Upper lobe of left lung (tissue), 4 donors: ENCODE measurements around the gene HAL.

ENCODE experiments used
- EP300 ChIP-seq, 4 donors: sonication (generic); formaldehyde crosslinking; IDR thresholded peaks; one replicate each; pipeline ENCODE4 v1.5.1; 2017; ENCODE audit warnings: antibody characterized with exemption in 4 of 4, control low read depth in 2 of 4
- POLR2A ChIP-seq, 4 donors: fragments of 450-650 bp; IDR thresholded peaks; one replicate each; pipeline ENCODE4 v1.5.1; 2016 to 2017; ENCODE audit warnings: antibody characterized with exemption in 4 of 4, mild to moderate bottlenecking in 2 of 4
- POLR2AphosphoS5 ChIP-seq, 2 donors: sonication (generic); formaldehyde crosslinking; IDR thresholded peaks; one replicate each; pipeline ENCODE4 v1.5.1; 2017; ENCODE audit warnings: antibody characterized with exemption in 2 of 2
- TF ChIP-seq, protein P1 (sequence below), 6 experiments: fragments of 450-650 bp in 4 of 6; fragments of 200-600 bp in 2 of 6; sonication (generic) in 2 of 6; IDR thresholded peaks; one replicate each; pipeline ENCODE4 v1.5.1; 2016 to 2019; ENCODE audit warnings: antibody characterized with exemption in 6 of 6

GRCh38 chr12:96006727-96007126 is 10.6 kb upstream of the HAL start:
- TF ChIP-seq, protein P1, sequence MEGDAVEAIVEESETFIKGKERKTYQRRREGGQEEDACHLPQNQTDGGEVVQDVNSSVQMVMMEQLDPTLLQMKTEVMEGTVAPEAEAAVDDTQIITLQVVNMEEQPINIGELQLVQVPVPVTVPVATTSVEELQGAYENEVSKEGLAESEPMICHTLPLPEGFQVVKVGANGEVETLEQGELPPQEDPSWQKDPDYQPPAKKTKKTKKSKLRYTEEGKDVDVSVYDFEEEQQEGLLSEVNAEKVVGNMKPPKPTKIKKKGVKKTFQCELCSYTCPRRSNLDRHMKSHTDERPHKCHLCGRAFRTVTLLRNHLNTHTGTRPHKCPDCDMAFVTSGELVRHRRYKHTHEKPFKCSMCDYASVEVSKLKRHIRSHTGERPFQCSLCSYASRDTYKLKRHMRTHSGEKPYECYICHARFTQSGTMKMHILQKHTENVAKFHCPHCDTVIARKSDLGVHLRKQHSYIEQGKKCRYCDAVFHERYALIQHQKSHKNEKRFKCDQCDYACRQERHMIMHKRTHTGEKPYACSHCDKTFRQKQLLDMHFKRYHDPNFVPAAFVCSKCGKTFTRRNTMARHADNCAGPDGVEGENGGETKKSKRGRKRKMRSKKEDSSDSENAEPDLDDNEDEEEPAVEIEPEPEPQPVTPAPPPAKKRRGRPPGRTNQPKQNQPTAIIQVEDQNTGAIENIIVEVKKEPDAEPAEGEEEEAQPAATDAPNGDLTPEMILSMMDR (IDR thresholded peaks at IDR 0.05) = no peak
- TF ChIP-seq POLR2A (IDR thresholded peaks at IDR 0.05) (no peak), POLR2AphosphoS5 (IDR thresholded peaks at IDR 0.05) (no peak), EP300 (IDR thresholded peaks at IDR 0.05) (no peak)
